ENCODE data around the gene GMPPA. TPM values are rescaled to one million over a fixed set of nuclear protein-coding genes. Genes with fewer than 3 reads are reported as not detected.

The GMPPA gene
- total RNA-seq, 2 experiments from 2014 or later = 35.2 to 35.5 TPM

- CTCF ChIA-PET = interaction anchor here (6.8 kb wide), 1 partner anchor 13 kb away, joined by 37 read pairs; no protein-coding TSS in a partner anchor
- no peak for DNase-seq
- no peak for ATAC-seq
- Mint-ChIP-seq H3K4me3 (no peak overlapping the region), H3K4me1 (peaks cover 12% of the 10 kb centered on the region), H3K36me3 (ENCODE audit: low read depth) (no peaks in the 10 kb centered on the region), H3K27me3 (peaks cover 72% of the 10 kb centered on the region), H3K9me3 (ENCODE audit: low read depth) (no peaks in the 10 kb centered on the region), H3K27ac (no peak overlapping the region)
- POLR2A ChIA-PET = no interaction called here
- intact Hi-C loops (cut with DNase I, micrococcal nuclease) = no loop called here
These were observed 18.2 kb downstream of the GMPPA start for GRCh38 chr2:219516888-219517287.

DNA sequence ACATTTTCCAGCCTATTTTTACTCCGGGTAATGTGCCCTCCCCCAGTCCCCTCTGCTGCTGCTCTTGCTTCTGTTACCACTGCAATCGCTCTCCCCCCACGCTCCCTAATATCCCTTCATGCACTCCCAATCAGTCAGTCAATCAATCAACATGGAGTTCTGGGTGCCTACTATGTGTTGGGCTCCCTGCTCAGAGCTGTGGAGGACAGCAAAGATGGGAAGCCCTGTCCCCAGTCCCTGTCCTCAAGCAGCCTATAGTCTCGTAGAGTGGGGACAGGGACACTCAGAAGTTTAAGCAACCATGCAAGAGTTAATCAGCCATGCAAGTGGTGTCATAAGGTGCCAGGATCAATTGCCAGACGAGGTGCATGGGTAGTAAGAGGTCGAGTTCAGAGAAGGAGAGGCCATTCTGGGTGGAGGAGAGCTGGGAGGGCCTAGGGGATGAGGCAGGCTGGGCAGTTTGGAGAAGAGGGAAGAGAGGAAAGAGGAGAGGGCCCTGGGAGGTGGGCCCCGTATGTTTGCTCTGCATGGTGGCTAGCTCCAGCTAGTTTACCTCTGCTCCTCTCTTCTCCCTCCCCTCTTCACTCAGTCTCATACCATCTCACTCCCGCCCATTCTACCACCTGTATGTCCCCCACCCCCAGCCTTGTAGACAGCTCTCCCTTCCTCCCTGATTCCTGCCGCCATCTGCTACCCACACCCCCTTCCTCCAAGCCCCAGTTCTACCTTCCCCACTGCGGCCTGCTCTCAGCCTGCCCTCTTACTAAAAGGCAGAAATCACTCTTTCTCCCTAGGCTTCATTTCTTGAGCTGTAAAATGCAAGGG lies 19.5 kb downstream of the GMPPA start:
- H3K4me1 Mint-ChIP-seq = peaks cover 15% of the 10 kb centered on the region
- intact Hi-C loops (cut with DNase I, micrococcal nuclease) = no loop called here
- no peak for ATAC-seq
- no peaks in the 10 kb centered on the region for H3K36me3 Mint-ChIP-seq (ENCODE audit: low read depth)
- H3K4me3 Mint-ChIP-seq = no peak overlapping the region
- no peaks in the 10 kb centered on the region for H3K9me3 Mint-ChIP-seq (ENCODE audit: low read depth)
- POLR2A ChIA-PET = no interaction called here
- H3K27ac Mint-ChIP-seq = no peak overlapping the region
- no peak for DNase-seq
- peaks cover 67% of the 10 kb centered on the region for H3K27me3 Mint-ChIP-seq
- CTCF ChIA-PET = interaction anchor here (0.5 to 6.8 kb wide), 6 partner anchors 9 to 78 kb away, joined by 3 to 37 read pairs (median 4); a partner anchor contains a TSS

DNA sequence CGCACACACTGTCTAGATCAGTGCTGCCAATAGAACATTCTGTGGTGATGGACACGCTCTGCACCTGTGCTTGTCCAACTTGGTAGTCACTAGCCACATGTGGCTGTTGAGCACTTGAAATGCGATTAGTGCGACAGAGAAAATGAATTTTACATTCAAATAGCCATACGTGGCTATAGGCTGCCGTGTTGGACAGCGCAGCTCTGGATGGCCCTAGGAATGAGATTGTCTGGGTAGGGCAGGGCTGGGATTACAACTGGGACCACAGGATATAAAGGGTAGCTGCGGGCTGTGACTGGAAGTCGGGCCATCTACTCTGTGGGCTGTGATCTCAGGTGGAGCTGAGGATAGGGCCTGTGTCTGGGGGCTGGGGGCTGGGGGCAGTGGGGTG lies 20.8 kb downstream of the GMPPA start:
- ATAC-seq (no peak), DNase-seq (no peak)
- Mint-ChIP-seq H3K4me3 (no peak overlapping the region), H3K36me3 (ENCODE audit: low read depth) (no peaks in the 10 kb centered on the region), H3K9me3 (ENCODE audit: low read depth) (no peaks in the 10 kb centered on the region), H3K27ac (no peak overlapping the region), H3K4me1 (peaks cover 10% of the 10 kb centered on the region), H3K27me3 (peaks cover 65% of the 10 kb centered on the region)
- intact Hi-C loops (cut with DNase I, micrococcal nuclease) = no loop called here
- POLR2A ChIA-PET = no interaction called here
- CTCF ChIA-PET = interaction anchor here (1.5 to 6.8 kb wide), 3 partner anchors 10 to 24 kb away, joined by 3 to 37 read pairs (median 4); a partner anchor contains a TSS

GRCh38 chr2:219520079-219520478 lies 21.4 kb downstream of the GMPPA start:
- H3K27me3 Mint-ChIP-seq = peaks cover 67% of the 10 kb centered on the region
- H3K27ac Mint-ChIP-seq = no peak overlapping the region
- H3K9me3 Mint-ChIP-seq (ENCODE audit: low read depth) = no peaks in the 10 kb centered on the region
- H3K4me3 Mint-ChIP-seq = no peak overlapping the region
- H3K36me3 Mint-ChIP-seq (ENCODE audit: low read depth) = no peaks in the 10 kb centered on the region
- intact Hi-C loops (cut with DNase I, micrococcal nuclease) = no loop called here
- ChIA-PET CTCF (interaction anchor here (0.8 to 6.8 kb wide), 6 partner anchors 9 to 24 kb away, joined by 3 to 37 read pairs (median 4); partner anchors contain the start of gene GMPPA), POLR2A (no interaction called here)
- ATAC-seq (no peak), DNase-seq (no peak)
- peaks cover 10% of the 10 kb centered on the region for H3K4me1 Mint-ChIP-seq

GRCh38 chr2:219521066-219521880 lies 22.6 kb downstream of the GMPPA start:
- H3K27me3 Mint-ChIP-seq = peaks cover 66% of the 10 kb centered on the region
- no peaks in the 10 kb centered on the region for H3K9me3 Mint-ChIP-seq (ENCODE audit: low read depth)

DNA sequence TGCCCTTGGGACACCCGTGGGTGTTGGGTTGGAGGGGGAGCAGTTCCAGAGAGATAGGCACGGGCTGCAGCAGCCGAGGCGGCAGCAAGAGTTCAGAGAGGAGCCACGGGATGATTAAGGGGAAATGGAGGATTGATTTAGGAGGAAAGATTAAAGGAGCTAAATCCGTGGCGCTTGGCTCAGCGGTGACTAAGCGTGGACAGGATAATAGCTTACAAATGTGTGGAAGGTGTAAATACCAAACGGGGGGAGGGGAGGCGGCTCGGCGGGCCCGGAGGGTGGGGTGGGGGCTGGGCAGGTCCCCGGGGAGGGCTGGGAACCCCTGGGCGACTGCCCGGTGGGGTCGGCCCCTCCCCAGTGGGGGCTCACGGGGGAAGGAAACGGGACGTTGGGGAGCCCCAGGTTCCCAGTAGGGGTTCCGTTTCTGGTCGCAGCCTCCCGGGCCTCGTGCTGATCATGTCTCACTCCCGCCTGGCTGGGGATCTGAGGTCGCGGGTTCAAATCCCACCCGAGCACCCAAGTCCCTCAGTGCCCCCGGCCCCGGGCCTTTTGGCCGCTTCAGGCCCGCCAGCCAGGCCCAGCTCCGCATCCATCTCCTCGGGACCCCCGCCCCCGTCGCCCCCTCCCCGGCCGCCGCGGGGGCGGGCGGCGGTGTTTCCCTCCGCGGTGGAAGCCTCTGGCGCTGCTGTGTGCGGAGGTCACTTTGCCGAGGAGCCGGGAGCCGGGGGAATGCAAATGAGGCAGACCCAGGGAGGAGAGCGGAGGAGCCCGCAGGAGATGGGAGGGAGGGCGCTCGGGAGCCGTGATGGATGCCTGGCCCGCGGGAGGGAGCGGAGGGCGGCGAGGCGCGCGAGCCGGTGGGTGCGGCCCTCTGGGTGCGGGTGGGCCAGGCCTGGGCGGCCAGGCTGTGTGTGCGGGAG lies 23.7 kb downstream of the GMPPA start:
- ATAC-seq = no peak
- CTCF ChIA-PET = interaction anchor here (1.2 to 1.9 kb wide), 3 partner anchors 19 to 27 kb away, joined by 4 to 5 read pairs (median 5); a partner anchor contains a TSS
- POLR2A ChIA-PET = no interaction called here
- Mint-ChIP-seq H3K27ac (no peak overlapping the region), H3K9me3 (ENCODE audit: low read depth) (no peaks in the 10 kb centered on the region), H3K4me1 (peaks cover 10% of the 10 kb centered on the region), H3K4me3 (no peak overlapping the region), H3K36me3 (ENCODE audit: low read depth) (no peaks in the 10 kb centered on the region), H3K27me3 (peaks cover 65% of the 10 kb centered on the region)
- DNase-seq = no peak
- intact Hi-C loops (cut with DNase I, micrococcal nuclease) = no loop called here

More at GRCh38 chr2:219521066-219521880, 22.6 kb downstream of the GMPPA start:
- ATAC-seq = peak; percentile 49
- H3K4me1 Mint-ChIP-seq = peaks cover 10% of the 10 kb centered on the region
- H3K4me3 Mint-ChIP-seq = no peak overlapping the region
- no peaks in the 10 kb centered on the region for H3K36me3 Mint-ChIP-seq (ENCODE audit: low read depth)
- intact Hi-C loops (cut with DNase I, micrococcal nuclease) = no loop called here
- H3K27ac Mint-ChIP-seq = no peak overlapping the region
- peak; percentile 31 for DNase-seq
- CTCF ChIA-PET = interaction anchor here (0.7 to 6.8 kb wide), 6 partner anchors 8 to 26 kb away, joined by 3 to 37 read pairs (median 4); a partner anchor contains a TSS
- POLR2A ChIA-PET = no interaction called here

GRCh38 chr2:219523031-219523671 lies 24.5 kb downstream of the GMPPA start:
- Mint-ChIP-seq H3K4me1 (peaks cover 10% of the 10 kb centered on the region), H3K9me3 (ENCODE audit: low read depth) (no peaks in the 10 kb centered on the region), H3K36me3 (ENCODE audit: low read depth) (no peaks in the 10 kb centered on the region), H3K27ac (no peak overlapping the region), H3K27me3 (peaks cover 64% of the 10 kb centered on the region), H3K4me3 (no peak overlapping the region)
- ChIA-PET POLR2A (no interaction called here), CTCF (interaction anchor here (0.7 to 1.2 kb wide), 5 partner anchors 13 to 119 kb away, joined by 3 to 5 read pairs (median 3); no protein-coding TSS in a partner anchor)
- intact Hi-C loops (cut with DNase I, micrococcal nuclease) = no loop called here
- no peak for ATAC-seq
- no peak for DNase-seq

DNA sequence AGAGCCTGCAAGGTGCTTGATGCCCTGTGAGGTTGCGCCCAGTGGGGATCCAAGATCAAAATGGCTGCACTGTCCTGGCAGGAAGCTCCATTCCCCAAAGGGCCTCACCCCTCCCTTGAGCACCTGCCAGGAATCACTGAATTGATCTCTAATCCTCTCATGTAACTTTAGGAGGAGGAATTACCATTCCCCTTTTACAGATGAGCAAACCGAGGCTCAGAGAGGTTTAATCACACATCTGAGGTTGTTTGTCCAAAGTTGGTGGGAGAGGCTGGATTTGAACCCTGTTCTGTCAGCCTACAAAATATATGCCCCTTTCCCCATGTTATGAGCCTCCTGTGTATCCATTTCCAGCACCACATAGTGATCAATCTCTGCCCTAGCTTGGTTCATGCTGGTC lies 26.1 kb downstream of the GMPPA start:
- no peaks in the 10 kb centered on the region for H3K36me3 Mint-ChIP-seq (ENCODE audit: low read depth)
- intact Hi-C loops (cut with DNase I, micrococcal nuclease) = no loop called here
- ChIA-PET CTCF (interaction anchor here (0.6 to 8.0 kb wide), 3 partner anchors 16 to 118 kb away, joined by 3 to 128 read pairs (median 3); partner anchors contain the start of gene GMPPA), POLR2A (no interaction called here)
- H3K9me3 Mint-ChIP-seq (ENCODE audit: low read depth) = no peaks in the 10 kb centered on the region
- H3K27me3 Mint-ChIP-seq = peaks cover 67% of the 10 kb centered on the region
- no peak for DNase-seq
- no peak overlapping the region for H3K27ac Mint-ChIP-seq
- ATAC-seq = no peak
- no peak overlapping the region for H3K4me3 Mint-ChIP-seq
- H3K4me1 Mint-ChIP-seq = peaks cover 10% of the 10 kb centered on the region

- Mint-ChIP-seq H3K36me3 (ENCODE audit: low read depth) (no peaks in the 10 kb centered on the region), H3K27ac (no peak overlapping the region), H3K4me1 (peaks cover 10% of the 10 kb centered on the region), H3K9me3 (ENCODE audit: low read depth) (no peaks in the 10 kb centered on the region), H3K4me3 (no peak overlapping the region), H3K27me3 (peaks cover 68% of the 10 kb centered on the region)
- POLR2A ChIA-PET = no interaction called here
- DNase-seq (no peak), ATAC-seq (no peak)
- intact Hi-C loops (cut with DNase I, micrococcal nuclease) = no loop called here
- CTCF ChIA-PET = interaction anchor here (0.5 to 8.0 kb wide), 7 partner anchors 14 to 123 kb away, joined by 3 to 128 read pairs (median 4); partner anchors contain the start of gene GMPPA
These were observed 27.0 kb downstream of the GMPPA start for GRCh38 chr2:219525533-219526232.

All from activated CD4-positive, alpha-beta T cell treated with anti-CD3 and anti-CD28 coated beads for 36 hours (primary cell).